ENCODE data around the gene VEGFA. TPM values are rescaled to one million over a fixed set of nuclear protein-coding genes. Genes with fewer than 3 reads are reported as not detected.

The VEGFA gene
- total RNA-seq, result 390 and 594 TPM in 2 replicates

DNA sequence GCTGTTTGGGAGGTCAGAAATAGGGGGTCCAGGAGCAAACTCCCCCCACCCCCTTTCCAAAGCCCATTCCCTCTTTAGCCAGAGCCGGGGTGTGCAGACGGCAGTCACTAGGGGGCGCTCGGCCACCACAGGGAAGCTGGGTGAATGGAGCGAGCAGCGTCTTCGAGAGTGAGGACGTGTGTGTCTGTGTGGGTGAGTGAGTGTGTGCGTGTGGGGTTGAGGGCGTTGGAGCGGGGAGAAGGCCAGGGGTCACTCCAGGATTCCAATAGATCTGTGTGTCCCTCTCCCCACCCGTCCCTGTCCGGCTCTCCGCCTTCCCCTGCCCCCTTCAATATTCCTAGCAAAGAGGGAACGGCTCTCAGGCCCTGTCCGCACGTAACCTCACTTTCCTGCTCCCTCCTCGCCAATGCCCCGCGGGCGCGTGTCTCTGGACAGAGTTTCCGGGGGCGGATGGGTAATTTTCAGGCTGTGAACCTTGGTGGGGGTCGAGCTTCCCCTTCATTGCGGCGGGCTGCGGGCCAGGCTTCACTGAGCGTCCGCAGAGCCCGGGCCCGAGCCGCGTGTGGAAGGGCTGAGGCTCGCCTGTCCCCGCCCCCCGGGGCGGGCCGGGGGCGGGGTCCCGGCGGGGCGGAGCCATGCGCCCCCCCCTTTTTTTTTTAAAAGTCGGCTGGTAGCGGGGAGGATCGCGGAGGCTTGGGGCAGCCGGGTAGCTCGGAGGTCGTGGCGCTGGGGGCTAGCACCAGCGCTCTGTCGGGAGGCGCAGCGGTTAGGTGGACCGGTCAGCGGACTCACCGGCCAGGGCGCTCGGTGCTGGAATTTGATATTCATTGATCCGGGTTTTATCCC lies at the start of gene VEGFA:
TSS of gene VEGFA (plus strand) at position 686 of the 846 bp plus-strand sequence.

Other genes starting within 250 kb of the VEGFA start
- 25.5 and 40.0 TPM in 2 replicates for gene XPO5, start 194.2 kb upstream of the VEGFA start, total RNA-seq
- gene POLH, start 194.0 kb upstream of the VEGFA start, total RNA-seq, result 27.6 and 47.4 TPM in 2 replicates
- 68.4 and 71.3 TPM in 2 replicates for gene GTPBP2, start 140.9 kb upstream of the VEGFA start, total RNA-seq
- gene MAD2L1BP, start 134.4 kb upstream of the VEGFA start, total RNA-seq, result 33.4 and 38.6 TPM in 2 replicates
- gene RSPH9, start 125.2 kb upstream of the VEGFA start, total RNA-seq, result 0.59 and 0.65 TPM in 2 replicates
- gene MRPS18A, start 82.4 kb upstream of the VEGFA start, total RNA-seq, result 22.0 and 28.2 TPM in 2 replicates

Data from smooth muscle cell of the umbilical artery (primary cell).